HL-60 (cell line): ENCODE data around the gene TMED8.

Experiments
- DNase-seq, 2 experiments: peaks; one replicate each; pipeline ENCODE4 v3.0.0-alpha.2; 2010 to 2020; ENCODE audit warnings: low read depth in 1 of 2, low spot score in 1 of 2
- H3K27ac ChIP-seq: fragments of 250-450 bp; sonication (Bioruptor Pico); replicated peaks from 2 replicates; pipeline ENCODE4 v1.5.1; 2020; ENCODE audit warnings: mild to moderate bottlenecking, moderate library complexity
- H3K27me3 ChIP-seq: fragments of 250-450 bp; sonication (Bioruptor Pico); 2 replicates; pipeline ENCODE4 v1.5.1; 2021; ENCODE audit warnings: mild to moderate bottlenecking, moderate library complexity; ENCODE audit not compliant: insufficient read depth, poor library complexity, severe bottlenecking
- H3K4me3 ChIP-seq: replicated peaks from 2 replicates; pipeline ENCODE4 v1.5.1; 2011; ENCODE audit warnings: mild to moderate bottlenecking, control low read depth, low read length; ENCODE audit not compliant: insufficient read depth
- CTCF ChIP-seq: IDR thresholded peaks from one replicate; pipeline ENCODE4 v1.5.1; 2011; ENCODE audit warnings: low read length, control low read depth, inconsistent platforms; ENCODE audit not compliant: insufficient read depth
- GABPA ChIP-seq: IDR thresholded peaks from 2 replicates; pipeline ENCODE4 v1.6.1; 2012; ENCODE audit warnings: low read depth
- POLR2AphosphoS5 ChIP-seq: IDR thresholded peaks from 2 replicates; pipeline ENCODE4 v1.6.1; 2012; ENCODE audit warnings: low read depth
- REST ChIP-seq: IDR thresholded peaks from 2 replicates; pipeline ENCODE4 v1.6.1; 2012; ENCODE audit warnings: low read depth; ENCODE audit not compliant: insufficient replicate concordance
- SPI1 ChIP-seq: IDR thresholded peaks from 2 replicates; pipeline ENCODE4 v1.6.1; 2012; ENCODE audit warnings: low read depth, mild to moderate bottlenecking, borderline replicate concordance

The TMED8 gene

GRCh38 chr14:77375973-77376770, 722 bp downstream of the TMED8 start:
- Histone ChIP-seq H3K4me3 (peak overlapping the region; percentile 70), H3K27ac (peak overlapping the region; percentile 84), H3K27me3 (no peaks in the 10 kb centered on the region)
- TF ChIP-seq REST (no peak), POLR2AphosphoS5 (no peak), CTCF (no peak)
- DNase-seq = peak in 1 of 2 experiments; percentile 13

- Histone ChIP-seq H3K4me3 (peak overlapping the region; percentile 70), H3K27ac (peak overlapping the region; percentile 84)
- peak; percentile 4 to 28 for DNase-seq
Measured at GRCh38 chr14:77375164-77375950, 1.5 kb downstream of the TMED8 start.

GRCh38 chr14:77372304-77372841, 4.5 kb downstream of the TMED8 start:
- no peak overlapping the region for H3K4me3 ChIP-seq

More at GRCh38 chr14:77375164-77375950, 1.5 kb downstream of the TMED8 start:
- TF ChIP-seq SPI1 = peak; percentile 42; the same call in 1 of the 2 replicates
- TF ChIP-seq CTCF = no peak
- no peaks in the 10 kb centered on the region for H3K27me3 ChIP-seq

More at GRCh38 chr14:77372304-77372841, 4.5 kb downstream of the TMED8 start:
- Histone ChIP-seq H3K27ac (no peak overlapping the region), H3K27me3 (no peaks in the 10 kb centered on the region)
- DNase-seq = no peak
- no peak for TF ChIP-seq SPI1
- no peak for TF ChIP-seq GABPA
- TF ChIP-seq POLR2AphosphoS5 = no peak
- no peak for TF ChIP-seq REST
- TF ChIP-seq CTCF = no peak
